GM21381 (cell line): ENCODE results near the gene ANKIB1.
"Not testable (repeated sequence)": the region's sequence is repeated elsewhere in the genome, so short reads cannot be mapped to it uniquely, and the experiment has no call there.

Experiments
- ATAC-seq: cut with Tn5 transposase; IDR thresholded peaks from one replicate; pipeline ENCODE4 v1.9.1; 2021; ENCODE audit warnings: mild to moderate bottlenecking, moderate library complexity; ENCODE audit not compliant: unreplicated experiment

ANKIB1 gene

GRCh38 chr7:92400013-92400412, 154.2 kb downstream of the ANKIB1 start:
- ATAC-seq: no peak

- ATAC-seq: no peak
These were observed 157.4 kb downstream of the ANKIB1 start for GRCh38 chr7:92402920-92403759.

GRCh38 chr7:92403760-92404074, 157.9 kb downstream of the ANKIB1 start:
- no peak for ATAC-seq

- ATAC-seq: no peak
These were observed 158.4 kb downstream of the ANKIB1 start for GRCh38 chr7:92404170-92404614.

GRCh38 chr7:92409357-92409756, 163.6 kb downstream of the ANKIB1 start:
- no peak for ATAC-seq

GRCh38 chr7:92410162-92410561, 164.4 kb downstream of the ANKIB1 start:
- ATAC-seq: not testable (repeated sequence)

- ATAC-seq: no peak
These were observed 167.0 kb downstream of the ANKIB1 start for GRCh38 chr7:92412745-92413144.

- ATAC-seq: no peak
These were observed 167.8 kb downstream of the ANKIB1 start for GRCh38 chr7:92413550-92413949.

- ATAC-seq: no peak
These were observed 169.5 kb downstream of the ANKIB1 start for GRCh38 chr7:92415225-92415624.

GRCh38 chr7:92417913-92418312, 172.1 kb downstream of the ANKIB1 start:
- ATAC-seq: no peak

GRCh38 chr7:92421676-92422435, 176.1 kb downstream of the ANKIB1 start:
- no peak for ATAC-seq

GRCh38 chr7:92422926-92423325, 177.2 kb downstream of the ANKIB1 start:
- ATAC-seq: no peak

GRCh38 chr7:92423710-92424131, 177.9 kb downstream of the ANKIB1 start:
- no peak for ATAC-seq

- no peak for ATAC-seq
These were observed 179.7 kb downstream of the ANKIB1 start for GRCh38 chr7:92425311-92425947.

- ATAC-seq: no peak
These were observed 181.4 kb downstream of the ANKIB1 start for GRCh38 chr7:92427193-92427592.

- ATAC-seq: no peak
These were observed 186.6 kb downstream of the ANKIB1 start for GRCh38 chr7:92432299-92432946.

GRCh38 chr7:92433019-92433418, 187.2 kb downstream of the ANKIB1 start:
- ATAC-seq: no peak

- ATAC-seq: no peak
These were observed 189.8 kb downstream of the ANKIB1 start for GRCh38 chr7:92435542-92435941.

GRCh38 chr7:92436612-92437445, 191.1 kb downstream of the ANKIB1 start:
- ATAC-seq: no peak

GRCh38 chr7:92437956-92438491, 192.2 kb downstream of the ANKIB1 start:
- no peak for ATAC-seq
